HG02840 (cell line): Measurements from ENCODE around the gene CAPN7.

Source experiments
- ATAC-seq: cut with Tn5 transposase; IDR thresholded peaks from one replicate; pipeline ENCODE4 v1.9.1; 2021; ENCODE audit warnings: mild to moderate bottlenecking, moderate library complexity, moderate number of reproducible peaks; ENCODE audit not compliant: unreplicated experiment, low FRiP score

The CAPN7 gene

GRCh38 chr3:15292765-15293522 lies 86.9 kb downstream of the CAPN7 start:
- ATAC-seq, result no peak

- ATAC-seq, result no peak
Observed at GRCh38 chr3:15294929-15295328, 88.9 kb downstream of the CAPN7 start.

- ATAC-seq, result no peak
Observed at GRCh38 chr3:15295506-15295905, 89.5 kb downstream of the CAPN7 start.

GRCh38 chr3:15297608-15298350 lies 91.7 kb downstream of the CAPN7 start:
- no peak for ATAC-seq

GRCh38 chr3:15298504-15298903 lies 92.5 kb downstream of the CAPN7 start:
- ATAC-seq, result no peak

- ATAC-seq, result no peak
Observed at GRCh38 chr3:15299036-15299435, 93.0 kb downstream of the CAPN7 start.

GRCh38 chr3:15300323-15301078 lies 94.5 kb downstream of the CAPN7 start:
- no peak for ATAC-seq

GRCh38 chr3:15301761-15302160 lies 95.7 kb downstream of the CAPN7 start:
- ATAC-seq, result no peak
